OCI-LY1 (cell line): ENCODE results near the gene SRRM2.

Source experiments
- CTCF ChIP-seq: fragments of 200-600 bp; sonication (generic), shearing (Covaris generic); IDR thresholded peaks from 2 replicates; pipeline ENCODE4 v1.5.1; 2017; ENCODE audit warnings: mild to moderate bottlenecking, antibody characterized with exemption, low read length, moderate library complexity, mixed read lengths
- EZH2 ChIP-seq: fragments of 200-600 bp; sonication (generic), shearing (Covaris generic); IDR thresholded peaks from 2 replicates; pipeline ENCODE4 v1.8.0; 2017; ENCODE audit warnings: borderline replicate concordance, mixed run types, mild to moderate bottlenecking, antibody characterized with exemption, low read length, moderate library complexity, mixed read lengths

GRCh38 chr16:2774161-2774891 lies 21.9 kb downstream of the SRRM2 start:
- TF ChIP-seq CTCF (no peak), EZH2 (no peak)
